ENCODE measurements around the gene ACTG2.

Gene ACTG2

GRCh38 chr2:73937103-73937885 lies 44.5 kb downstream of the ACTG2 start:
- TF ChIP-seq CTCF (IDR thresholded peaks at IDR 0.05) = no peak

GRCh38 chr2:73937899-73938298 lies 45.1 kb downstream of the ACTG2 start:
- TF ChIP-seq CTCF (IDR thresholded peaks at IDR 0.05) = no peak

- no peak for TF ChIP-seq CTCF (IDR thresholded peaks at IDR 0.05)
Observed at GRCh38 chr2:73938718-73939352, 46.0 kb downstream of the ACTG2 start.

GRCh38 chr2:73939419-73939818 lies 46.6 kb downstream of the ACTG2 start:
- no peak for TF ChIP-seq CTCF (IDR thresholded peaks at IDR 0.05)

GRCh38 chr2:73942664-73943063 lies 49.9 kb downstream of the ACTG2 start:
- no peak for TF ChIP-seq CTCF (IDR thresholded peaks at IDR 0.05)

GRCh38 chr2:73944714-73945113 lies 51.9 kb downstream of the ACTG2 start:
- TF ChIP-seq CTCF (IDR thresholded peaks at IDR 0.05) = no peak

- TF ChIP-seq CTCF (IDR thresholded peaks at IDR 0.05) = no peak
Observed at GRCh38 chr2:73946215-73946614, 53.4 kb downstream of the ACTG2 start.
